RCC 7860 (cell line): ENCODE results near the gene AP3B2.
"Not testable (repeated sequence)": the region's sequence is repeated elsewhere in the genome, so short reads cannot be mapped to it uniquely, and the experiment has no call there.

Experiments
- DNase-seq: peaks from one replicate; pipeline ENCODE4 v3.0.0-alpha.2; 2015; ENCODE audit warnings: low spot score
- FAIRE-seq: peaks from 2 replicates; lab custom pipeline; 2012; peaks lifted over from hg19 to GRCh38; lab: Jason Lieb, UNC

The AP3B2 gene, protein sequence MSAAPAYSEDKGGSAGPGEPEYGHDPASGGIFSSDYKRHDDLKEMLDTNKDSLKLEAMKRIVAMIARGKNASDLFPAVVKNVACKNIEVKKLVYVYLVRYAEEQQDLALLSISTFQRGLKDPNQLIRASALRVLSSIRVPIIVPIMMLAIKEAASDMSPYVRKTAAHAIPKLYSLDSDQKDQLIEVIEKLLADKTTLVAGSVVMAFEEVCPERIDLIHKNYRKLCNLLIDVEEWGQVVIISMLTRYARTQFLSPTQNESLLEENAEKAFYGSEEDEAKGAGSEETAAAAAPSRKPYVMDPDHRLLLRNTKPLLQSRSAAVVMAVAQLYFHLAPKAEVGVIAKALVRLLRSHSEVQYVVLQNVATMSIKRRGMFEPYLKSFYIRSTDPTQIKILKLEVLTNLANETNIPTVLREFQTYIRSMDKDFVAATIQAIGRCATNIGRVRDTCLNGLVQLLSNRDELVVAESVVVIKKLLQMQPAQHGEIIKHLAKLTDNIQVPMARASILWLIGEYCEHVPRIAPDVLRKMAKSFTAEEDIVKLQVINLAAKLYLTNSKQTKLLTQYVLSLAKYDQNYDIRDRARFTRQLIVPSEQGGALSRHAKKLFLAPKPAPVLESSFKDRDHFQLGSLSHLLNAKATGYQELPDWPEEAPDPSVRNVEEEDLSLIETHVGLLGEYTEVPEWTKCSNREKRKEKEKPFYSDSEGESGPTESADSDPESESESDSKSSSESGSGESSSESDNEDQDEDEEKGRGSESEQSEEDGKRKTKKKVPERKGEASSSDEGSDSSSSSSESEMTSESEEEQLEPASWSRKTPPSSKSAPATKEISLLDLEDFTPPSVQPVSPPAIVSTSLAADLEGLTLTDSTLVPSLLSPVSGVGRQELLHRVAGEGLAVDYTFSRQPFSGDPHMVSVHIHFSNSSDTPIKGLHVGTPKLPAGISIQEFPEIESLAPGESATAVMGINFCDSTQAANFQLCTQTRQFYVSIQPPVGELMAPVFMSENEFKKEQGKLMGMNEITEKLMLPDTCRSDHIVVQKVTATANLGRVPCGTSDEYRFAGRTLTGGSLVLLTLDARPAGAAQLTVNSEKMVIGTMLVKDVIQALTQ

DNA sequence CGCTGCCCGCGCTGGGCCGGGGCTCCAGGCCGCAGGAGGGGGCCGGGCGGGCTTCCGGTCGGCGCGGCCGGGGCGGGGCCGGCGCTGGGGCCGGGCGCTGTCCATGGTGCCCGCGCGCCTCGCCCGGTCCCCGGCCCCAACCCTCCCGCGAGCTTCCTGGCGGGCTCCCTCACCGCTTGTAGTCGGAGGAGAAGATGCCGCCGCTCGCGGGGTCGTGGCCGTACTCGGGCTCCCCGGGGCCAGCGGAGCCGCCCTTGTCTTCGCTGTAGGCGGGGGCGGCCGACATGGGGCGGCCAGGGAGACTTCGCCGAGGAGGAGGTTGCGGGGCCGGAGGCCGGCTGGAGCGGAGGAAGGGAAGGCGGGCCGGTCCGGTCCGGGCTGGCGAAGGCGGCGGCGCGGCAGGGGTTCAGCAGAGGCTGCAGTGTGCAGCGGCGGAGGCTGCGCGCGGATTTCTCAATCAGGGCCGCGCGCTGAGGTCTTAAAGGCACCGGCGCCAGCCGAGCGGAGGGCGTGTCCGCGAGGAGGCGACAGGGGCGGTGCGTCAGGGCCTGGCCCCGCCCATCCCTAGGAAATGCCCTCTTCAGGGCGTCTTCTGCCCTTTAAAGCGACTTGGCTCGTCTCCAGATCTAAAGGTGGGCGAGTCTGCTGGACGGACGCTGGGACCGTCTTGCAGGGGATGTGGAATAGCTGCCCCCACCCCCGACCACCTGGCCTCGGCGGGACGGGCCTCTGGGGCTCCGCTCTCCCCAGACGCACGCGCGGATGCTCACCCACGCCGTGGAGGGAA, at the start of gene AP3B2:
Gene AP3B2 (minus strand): TSS at position 455 of the 787 bp plus-strand sequence. CDS start 169 bp downstream, at position 286.
- FAIRE-seq: no peak

DNA sequence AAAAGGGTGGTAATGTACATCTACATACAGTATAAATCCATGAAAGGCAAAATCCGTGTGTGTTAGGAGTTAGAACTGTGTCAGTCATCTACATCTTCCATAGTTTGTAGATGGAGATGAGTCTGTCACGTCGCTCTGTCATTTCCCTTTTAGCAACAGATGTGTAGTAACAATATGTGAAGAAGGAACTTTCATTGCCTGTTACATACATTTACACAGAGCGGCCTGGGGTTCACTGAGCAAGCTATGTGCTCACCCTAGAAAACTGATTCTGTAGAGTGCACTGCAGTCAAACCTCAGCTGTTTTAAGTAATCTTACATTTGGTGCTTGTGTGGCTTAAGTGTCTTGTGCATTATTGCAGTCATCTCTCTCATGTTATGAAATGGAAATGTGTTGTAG, 41.6 kb upstream of the AP3B2 start:
- no peak for DNase-seq
- FAIRE-seq: no peak

More for the DNA sequence above, at the start of gene AP3B2:
- peak; percentile 34 for DNase-seq

DNA sequence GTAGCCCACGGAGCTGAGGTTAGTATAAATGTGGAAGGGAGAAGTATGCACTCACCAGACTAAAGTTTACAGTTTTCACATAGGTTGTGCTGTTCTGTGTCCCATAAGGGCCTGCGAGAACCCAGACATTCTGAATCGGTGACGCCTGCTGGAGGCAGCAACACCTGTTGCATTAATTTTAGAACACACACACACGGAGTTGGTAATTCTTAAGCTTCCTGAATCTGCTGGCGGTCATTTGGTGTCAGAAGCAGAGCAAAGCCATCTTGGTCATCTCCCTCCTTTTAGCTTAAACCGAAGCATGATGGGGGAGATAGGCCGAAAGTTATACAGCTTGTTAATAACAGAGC, 41.1 kb upstream of the AP3B2 start:
- FAIRE-seq: no peak

DNA sequence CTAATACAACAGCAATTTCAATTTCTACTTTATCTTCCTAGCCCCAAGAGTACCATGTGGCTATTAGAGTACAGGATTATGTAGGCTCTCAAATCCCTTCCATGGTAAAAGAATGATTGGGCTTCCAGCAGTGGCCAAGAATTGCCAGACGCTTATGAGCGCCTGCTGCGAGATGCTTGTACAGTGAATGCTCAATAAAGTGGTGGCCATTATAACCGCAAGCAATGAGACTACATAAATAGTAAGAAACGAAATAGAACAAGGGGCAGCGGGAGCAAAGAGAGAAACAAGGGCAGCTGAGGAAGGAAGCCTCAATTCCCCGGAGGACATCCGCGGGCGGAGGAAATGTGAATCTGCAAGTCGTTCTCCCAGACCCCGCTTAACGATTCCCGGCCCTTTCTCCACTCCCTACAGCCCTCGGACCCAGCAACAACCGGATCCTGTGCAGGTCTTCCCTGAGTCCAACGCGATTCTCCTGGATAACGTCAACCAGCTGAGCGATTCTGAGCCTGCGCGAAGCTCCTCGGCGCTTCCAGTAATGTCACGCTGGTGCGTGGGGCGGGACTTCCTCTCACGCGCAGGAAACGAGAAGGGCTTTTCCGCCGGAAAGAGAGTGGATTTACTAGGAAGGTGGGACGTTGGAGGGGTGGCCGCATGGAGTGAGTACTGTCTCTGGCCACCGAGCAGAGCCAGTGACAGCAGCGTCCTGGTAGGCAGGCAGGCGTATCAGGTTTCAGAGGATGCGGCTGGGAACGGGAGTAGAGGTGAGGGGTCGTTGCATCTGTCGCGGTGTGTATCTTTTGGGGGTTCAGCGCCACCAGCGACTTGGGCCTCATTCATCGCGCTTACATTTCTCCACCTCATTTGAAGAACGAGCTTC, 40.5 kb upstream of the AP3B2 start:
- FAIRE-seq: peak; percentile 80
- peak; percentile 85 for DNase-seq

More for the DNA sequence above, 41.1 kb upstream of the AP3B2 start:
- no peak for DNase-seq

DNA sequence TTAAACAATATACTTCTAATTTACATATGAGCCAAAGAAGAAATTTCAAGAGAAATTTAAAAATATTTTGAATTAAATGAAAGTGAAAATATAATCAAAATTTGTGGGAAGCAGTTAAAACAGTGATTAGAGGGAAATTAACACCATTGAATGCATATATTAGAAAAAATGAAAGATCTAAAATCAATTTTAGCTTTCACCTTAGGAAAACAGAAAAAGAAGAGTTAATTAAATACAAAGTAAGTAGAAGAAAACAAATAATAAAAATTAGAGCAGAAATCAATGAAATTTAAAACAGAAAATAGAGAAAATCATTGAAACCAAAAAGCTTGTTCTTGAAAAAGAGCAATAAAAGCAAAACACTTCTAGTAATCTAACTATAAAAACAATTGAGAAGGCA, 38.6 kb upstream of the AP3B2 start:
- no peak for FAIRE-seq
- DNase-seq: no peak

DNA sequence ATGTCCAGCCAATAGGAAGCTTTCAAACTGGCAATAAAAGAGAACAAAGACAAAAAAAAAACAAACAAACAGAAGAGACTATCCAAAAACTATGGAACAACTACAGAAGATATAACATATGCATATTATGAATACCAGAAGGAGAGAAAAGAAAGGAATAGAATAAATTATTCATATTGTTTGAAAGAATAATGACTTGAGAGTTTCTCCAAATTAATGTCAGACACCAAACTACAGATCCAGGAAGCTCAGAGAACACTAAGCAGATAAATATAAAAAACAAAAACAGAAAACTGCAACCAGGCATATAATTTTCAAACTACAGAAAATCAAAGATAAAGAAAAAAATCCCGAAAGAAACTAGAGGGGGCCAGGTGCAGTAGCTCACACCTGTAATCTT, 34.1 kb upstream of the AP3B2 start:
- no peak for FAIRE-seq
- DNase-seq: no peak

DNA sequence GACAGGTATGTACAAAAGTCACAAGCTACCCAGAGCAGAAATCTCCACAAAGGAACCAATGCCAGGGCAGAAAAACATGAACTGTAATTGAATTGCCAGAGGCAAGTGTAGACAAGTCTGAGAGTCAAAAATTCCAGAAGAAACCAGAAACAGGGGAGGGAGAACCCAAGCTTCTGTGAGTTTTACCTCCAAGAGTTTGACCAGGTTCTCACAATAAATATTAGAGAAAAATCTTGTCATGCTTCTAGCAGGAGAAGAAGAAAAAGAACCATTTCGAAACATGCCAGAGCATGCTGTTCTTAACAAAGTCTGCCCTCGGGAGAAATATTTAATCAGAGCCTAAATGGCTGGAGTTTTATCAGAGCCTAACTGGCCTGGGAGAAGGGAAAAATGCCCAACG, 32.5 kb upstream of the AP3B2 start:
- FAIRE-seq (no peak), DNase-seq (no peak)

DNA sequence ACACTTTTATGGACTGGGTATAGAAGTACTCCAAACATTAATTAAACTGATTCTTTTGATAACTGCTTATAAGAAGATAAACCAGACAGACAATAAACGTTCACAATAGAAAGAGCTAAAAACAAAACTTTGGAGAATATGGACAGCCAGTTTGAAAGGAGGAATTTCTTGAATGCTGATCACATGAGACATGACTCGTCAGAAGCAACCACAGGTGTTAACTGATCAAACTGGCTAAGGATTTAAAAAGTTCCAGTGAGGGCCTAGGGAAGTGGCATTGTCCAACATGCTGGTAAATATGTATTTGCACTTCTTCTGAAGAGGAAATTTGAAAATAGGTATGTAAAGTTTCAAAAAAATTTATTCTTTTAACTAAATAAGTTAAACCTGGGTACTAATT, 29.4 kb upstream of the AP3B2 start:
- FAIRE-seq: peak; percentile 10

DNA sequence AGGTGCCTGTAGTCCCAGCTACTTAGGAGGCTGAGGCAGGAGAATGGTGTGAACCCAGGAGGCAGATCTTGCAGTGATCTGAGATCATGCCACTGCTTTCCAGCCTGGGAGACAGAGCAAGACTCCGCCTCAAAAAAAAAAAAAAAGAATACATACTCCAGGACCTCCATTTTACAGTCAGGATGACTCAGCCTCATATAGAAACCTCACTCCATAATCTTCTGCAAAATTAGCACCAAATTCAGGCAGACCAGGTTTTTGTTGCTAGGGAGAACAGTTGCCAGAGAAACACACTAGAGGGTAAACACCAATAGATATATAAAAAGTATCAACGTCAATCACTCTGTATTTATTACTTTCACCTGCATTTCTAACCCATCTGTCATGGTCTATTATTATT, 28.3 kb upstream of the AP3B2 start:
- DNase-seq (no peak), FAIRE-seq (no peak)

More for the DNA sequence above, 29.4 kb upstream of the AP3B2 start:
- peak; percentile 29 for DNase-seq

DNA sequence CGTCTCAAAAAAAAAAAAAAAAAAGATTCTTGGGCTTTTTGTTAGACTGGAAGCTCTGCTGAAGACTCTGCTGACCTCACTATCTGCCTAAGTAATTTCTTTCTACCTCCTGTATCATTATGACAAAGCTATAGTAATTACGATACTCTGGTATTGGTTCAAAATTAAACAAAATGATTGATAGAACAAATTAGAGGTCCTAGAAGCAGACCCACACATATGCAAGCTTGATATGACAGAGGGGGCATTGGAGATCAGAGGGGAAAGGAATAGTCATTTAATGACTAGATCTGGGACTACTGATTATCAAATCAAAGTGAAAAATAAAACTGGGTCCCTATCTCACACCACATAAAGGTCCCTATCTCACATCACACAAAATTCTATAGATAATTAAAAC, 21.9 kb upstream of the AP3B2 start:
- FAIRE-seq (no peak), DNase-seq (no peak)

DNA sequence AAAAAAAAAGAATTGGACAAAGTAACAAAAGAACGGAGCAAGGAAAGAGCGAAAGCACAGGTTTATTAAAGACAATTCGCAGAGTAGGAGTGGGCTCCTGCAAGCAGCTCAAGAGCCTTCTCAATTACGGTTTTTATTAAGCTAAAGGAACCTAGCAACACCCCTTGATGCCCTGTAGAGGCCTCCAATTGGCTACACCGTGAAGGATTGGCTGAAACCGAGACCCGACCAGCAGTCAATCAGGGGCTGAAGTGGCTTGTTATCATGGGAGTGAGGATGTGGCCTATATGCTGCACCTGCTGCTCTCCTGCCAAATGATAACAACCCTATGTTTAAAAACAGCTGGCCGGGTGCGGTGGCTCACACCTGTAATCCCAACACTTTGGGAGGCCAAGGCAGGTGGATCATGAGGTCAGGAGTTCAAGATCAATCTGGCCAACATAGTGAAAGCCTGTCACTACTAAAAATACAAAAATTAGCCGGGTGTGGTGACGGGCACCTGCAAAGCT, 20.4 kb upstream of the AP3B2 start:
- DNase-seq: no peak
- FAIRE-seq: no peak

DNA sequence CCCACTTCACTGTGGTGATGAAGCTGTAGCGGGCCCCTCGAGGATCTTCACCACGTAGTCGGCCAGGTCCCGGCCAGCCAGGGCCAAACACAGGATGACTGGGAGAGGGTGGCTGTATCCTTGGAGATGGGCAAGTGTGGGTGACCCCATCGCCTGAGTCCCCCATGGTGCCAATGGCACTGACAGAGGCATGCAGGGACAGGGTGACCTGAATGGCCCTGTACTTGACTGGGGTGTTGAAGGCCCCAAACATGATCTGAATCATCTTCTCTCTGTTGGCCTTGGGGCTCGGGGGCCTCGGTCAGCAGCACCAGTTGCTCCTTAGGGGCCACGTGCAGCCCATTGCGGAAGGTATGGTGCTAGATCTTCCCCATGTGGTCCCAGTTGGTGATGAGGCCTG, 17.1 kb upstream of the AP3B2 start:
- DNase-seq (no peak), FAIRE-seq (no peak)

DNA sequence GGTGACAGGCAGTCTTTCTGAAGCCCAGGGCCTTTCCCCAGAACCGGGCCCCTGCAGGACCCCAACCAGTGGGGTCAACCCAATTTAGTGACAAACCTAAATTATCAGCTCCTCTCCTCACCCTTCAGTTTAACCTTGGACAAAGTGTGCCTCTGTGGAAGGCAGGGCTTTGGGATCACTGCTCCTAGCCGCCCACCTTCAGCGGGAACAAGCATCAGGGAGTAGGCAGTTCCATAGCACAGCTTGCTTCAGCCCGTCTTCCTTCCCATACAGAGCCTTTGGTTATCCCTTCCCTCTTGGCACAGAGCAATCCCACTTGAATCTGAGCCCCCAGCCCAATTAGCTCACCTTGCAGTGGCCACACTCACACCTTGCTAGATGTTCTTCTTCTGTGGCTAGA, 5.3 kb upstream of the AP3B2 start:
- no peak for FAIRE-seq

DNA sequence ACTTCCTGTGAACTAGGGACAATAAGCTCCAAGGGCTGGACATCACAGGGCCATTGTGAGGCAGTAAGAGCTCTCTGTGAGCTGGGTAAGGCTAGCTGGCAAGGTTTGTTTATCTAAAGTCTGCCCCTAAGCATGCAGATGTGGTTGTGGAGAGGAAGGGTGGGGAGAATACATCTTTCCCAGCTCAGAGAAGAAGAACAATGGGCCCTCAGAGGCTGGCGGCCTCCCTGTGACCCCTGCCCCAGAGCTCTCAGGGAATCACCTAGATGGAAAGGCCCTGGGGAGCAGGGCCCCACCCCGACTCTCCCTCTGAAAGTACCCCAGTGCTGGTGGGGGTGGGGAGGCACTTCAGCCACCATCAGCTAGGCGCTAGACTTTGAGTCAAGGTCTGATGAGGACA, 4.3 kb upstream of the AP3B2 start:
- FAIRE-seq (no peak), DNase-seq (no peak)

More for the DNA sequence above, 5.3 kb upstream of the AP3B2 start:
- no peak for DNase-seq

DNA sequence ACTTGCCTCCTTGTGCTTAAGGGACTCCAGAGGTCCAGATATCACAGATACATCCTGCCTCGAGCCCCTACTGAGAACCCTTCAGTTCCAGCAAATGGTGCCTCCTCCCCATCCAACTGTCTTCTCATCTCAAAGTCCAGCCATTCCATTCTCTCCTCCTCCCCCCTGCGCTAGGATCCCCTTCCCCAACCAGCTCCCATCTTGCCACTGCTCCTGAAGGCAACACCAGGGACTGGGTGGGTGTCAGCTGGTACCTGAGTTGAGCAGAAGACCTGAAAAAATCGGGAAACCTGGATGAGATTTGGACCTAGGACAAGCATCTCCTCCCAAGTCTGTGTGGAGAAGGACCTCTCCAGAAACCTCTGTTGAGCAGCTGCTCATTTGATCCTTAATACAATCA, 2.4 kb upstream of the AP3B2 start:
- FAIRE-seq: no peak
- DNase-seq: no peak

DNA sequence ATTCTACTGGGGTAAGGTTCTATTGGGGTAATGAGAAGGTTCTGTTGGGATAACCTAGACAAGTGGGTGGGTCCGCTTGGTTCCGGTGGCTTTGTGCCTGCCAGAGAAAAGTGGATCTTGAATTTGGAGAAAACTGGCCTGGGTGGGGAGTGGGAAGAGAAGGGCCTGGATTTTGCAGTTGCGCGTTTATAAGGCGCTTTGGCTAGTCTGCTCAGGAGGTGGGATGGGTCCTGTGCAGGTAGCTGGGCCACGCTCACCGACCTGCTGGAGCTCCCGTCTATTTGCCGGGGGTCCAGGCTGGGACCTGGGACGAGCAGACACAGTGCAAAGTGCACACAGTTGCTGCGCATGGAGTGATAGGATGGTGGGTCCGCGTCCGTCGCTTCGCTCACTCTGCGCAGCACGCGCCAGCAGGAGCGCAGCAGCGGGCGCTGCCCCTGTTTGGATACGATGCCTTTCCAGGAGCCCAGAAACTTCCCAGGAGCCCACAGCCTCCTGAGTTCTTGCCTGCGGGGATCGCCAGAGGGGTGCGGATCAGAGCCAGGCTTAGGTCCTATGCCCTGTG, 1.3 kb upstream of the AP3B2 start:
- no peak for FAIRE-seq
- no peak for DNase-seq

DNA sequence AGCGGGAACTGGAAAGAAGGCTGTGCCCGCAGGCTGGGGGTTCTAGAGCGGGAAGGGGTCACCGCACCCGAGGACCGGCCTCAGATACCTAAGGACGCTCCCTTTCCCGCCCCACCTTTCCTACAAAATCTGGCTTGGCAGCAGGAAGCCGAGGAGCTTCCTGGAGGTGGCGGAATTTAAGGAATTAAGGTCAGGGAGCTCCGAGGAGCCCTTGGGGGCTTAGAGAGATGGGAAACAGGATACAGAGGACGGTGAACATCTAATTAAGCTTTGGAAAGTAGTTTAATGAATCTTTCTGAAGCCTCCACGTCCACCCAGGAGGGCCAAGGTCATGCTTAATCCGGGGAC, 507 bp upstream of the AP3B2 start:
- no peak for DNase-seq
- FAIRE-seq: no peak

DNA sequence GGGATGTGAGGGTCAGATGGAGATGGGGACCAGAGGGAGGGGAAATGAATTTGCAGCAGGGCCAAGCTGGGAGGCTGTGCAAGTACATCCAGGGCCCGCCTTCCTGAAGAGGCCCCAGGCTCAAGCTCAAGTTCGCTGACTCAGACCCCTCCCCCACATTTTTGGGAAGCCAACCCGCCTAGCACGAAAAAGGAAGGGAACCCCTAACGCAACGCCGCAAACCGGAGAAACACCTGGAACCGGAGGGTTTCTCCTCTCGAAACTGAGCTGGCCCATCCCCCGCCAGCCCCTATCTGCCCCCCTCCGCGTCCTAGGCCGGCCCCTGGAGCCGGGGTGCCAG, 624 bp downstream of the AP3B2 start:
- DNase-seq (no peak), FAIRE-seq (no peak)

DNA sequence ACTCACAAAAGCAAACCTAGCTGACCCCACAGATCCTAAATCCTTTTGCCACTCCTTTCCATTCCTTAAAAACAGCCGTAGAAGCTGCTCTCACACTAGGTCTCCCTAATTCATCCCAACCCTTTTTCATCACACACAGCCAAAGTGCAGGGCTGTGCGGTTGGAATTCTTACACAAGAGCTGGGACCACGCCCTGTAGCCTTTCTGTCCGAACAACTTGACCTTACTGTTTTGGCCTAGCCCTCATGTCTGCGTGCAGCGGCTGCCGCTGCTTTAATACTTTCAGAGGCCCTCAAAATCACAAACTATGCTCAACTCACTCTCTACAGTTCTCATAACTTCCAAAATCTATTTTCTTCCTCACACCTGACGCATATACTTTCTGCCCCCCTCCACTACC, 3.8 kb downstream of the AP3B2 start:
- FAIRE-seq, DNase-seq: not testable (repeated sequence)
